Spleen (tissue), 7 donors: Measurements from ENCODE around the gene RFX8.

Source experiments
- POLR2A ChIP-seq, 3 donors: fragments of 450-650 bp; IDR thresholded peaks; one replicate each; pipeline ENCODE4 v1.5.1; 2017; ENCODE audit warnings: antibody characterized with exemption in 3 of 3, mild to moderate bottlenecking in 1 of 3
- POLR2AphosphoS5 ChIP-seq, 3 donors: sonication (generic); formaldehyde crosslinking; IDR thresholded peaks; one replicate each; pipeline ENCODE4 v1.5.1; 2017; ENCODE audit warnings: antibody characterized with exemption in 3 of 3
- TF ChIP-seq, protein P1 (sequence below), 11 experiments: fragments of 200-600 bp in 7 of 11; fragments of 450-650 bp in 4 of 11; sonication (generic) in 4 of 11; IDR thresholded peaks in 8 of 11; conservative IDR thresholded peaks in 3 of 11; 1 replicate in 7 of 11; 2 replicates in 4 of 11; pipeline versions ENCODE4 v1.4.0 to v1.8.0; 2016 to 2021; ENCODE audit warnings: antibody characterized with exemption in 11 of 11, inconsistent platforms in 4 of 11, mild to moderate bottlenecking in 1 of 11
- donor health status: DM: no; HTN: no; CAD: no; lungs with moderate emphysema.
- donor health status: DM: no; HTN: no; CAD: no.
- donor health status: DM: no; HTN: no; CAD: no.

DNA sequence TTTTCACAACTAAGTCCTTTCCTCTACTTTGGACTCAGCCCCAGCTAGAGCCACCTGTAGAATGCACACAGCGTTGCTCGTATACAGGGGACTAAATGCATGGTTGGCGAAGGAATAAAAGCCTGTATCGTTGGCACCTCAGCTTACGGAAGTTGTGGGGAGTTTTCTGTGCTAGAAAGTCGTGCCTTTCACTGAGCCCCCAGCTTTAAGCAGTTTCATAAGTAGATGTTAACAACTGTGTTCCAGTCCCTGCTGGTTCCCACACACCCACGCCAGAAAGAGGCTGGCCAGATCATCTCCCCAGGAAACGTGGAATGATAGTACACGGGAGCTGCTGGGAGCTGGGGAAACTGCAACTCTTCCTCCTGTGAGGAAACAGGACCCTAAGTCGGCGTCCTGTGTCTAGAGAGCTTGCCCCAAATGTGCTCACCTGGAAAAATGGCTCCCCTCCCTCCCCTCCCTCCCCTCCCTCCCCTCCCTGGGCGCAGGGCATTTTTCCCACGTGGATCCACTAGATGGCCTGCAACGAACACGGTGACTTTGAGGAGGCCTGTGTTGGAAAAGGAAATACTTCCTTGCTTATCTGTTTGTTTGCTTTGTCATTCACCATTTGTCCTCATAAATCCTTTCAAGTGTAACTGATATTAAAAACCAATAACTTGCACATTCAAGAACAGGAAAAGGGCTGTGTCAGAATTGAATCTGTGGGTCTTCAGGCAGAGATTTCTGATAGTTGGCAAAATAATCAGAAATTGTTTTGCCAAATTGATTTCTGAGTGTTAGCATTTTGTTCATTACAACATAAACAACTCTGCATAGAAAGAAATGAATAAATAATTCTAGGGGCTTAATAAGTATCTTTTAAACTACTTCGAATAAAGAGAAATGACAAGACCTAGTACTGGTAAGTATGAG is 43.9 kb upstream of the RFX8 start:
- TF ChIP-seq, protein P1, sequence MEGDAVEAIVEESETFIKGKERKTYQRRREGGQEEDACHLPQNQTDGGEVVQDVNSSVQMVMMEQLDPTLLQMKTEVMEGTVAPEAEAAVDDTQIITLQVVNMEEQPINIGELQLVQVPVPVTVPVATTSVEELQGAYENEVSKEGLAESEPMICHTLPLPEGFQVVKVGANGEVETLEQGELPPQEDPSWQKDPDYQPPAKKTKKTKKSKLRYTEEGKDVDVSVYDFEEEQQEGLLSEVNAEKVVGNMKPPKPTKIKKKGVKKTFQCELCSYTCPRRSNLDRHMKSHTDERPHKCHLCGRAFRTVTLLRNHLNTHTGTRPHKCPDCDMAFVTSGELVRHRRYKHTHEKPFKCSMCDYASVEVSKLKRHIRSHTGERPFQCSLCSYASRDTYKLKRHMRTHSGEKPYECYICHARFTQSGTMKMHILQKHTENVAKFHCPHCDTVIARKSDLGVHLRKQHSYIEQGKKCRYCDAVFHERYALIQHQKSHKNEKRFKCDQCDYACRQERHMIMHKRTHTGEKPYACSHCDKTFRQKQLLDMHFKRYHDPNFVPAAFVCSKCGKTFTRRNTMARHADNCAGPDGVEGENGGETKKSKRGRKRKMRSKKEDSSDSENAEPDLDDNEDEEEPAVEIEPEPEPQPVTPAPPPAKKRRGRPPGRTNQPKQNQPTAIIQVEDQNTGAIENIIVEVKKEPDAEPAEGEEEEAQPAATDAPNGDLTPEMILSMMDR (IDR thresholded peaks at IDR 0.05 in 8 of 11, conservative IDR thresholded peaks at IDR 0.05 in 3 of 11) = peak in 1 of 11 experiments; percentile 14
- TF ChIP-seq POLR2A (IDR thresholded peaks at IDR 0.05) (no peak), POLR2AphosphoS5 (IDR thresholded peaks at IDR 0.05) (no peak)
